GM12878 (cell line): ENCODE data around the gene ZNF585A. TPM values are rescaled to one million over a fixed set of nuclear protein-coding genes. Genes with fewer than 3 reads are reported as not detected.
"Not testable (repeated sequence)": the region's sequence is repeated elsewhere in the genome, so short reads cannot be mapped to it uniquely, and the experiment has no call there.

ENCODE experiments used
- ATAC-seq: fragments of 200-7000 bp; cut with Tn5 transposase; 3 replicates; pipeline ENCODE4 v1.9.1; 2020; ENCODE audit warnings: mild to moderate bottlenecking, moderate library complexity
- BruUV-seq: library from RNA; stranded (reverse); fragments of 400-500 nt; replicated peaks from 2 replicates; lab custom pipeline; 2021; lab: Mats Ljungman, UMichigan
- CTCF ChIA-PET: fragments of 300-600 bp; sonication (Branson Sonifier 250); formaldehyde crosslinking; extraction: SDS; loops from one replicate; lab custom pipeline; 2021; ENCODE audit warnings: inconsistent platforms; lab: Yijun Ruan, JAX
- POLR2A ChIA-PET: fragments of 350-600 bp; formaldehyde crosslinking; extraction: SDS; loops from one replicate; lab custom pipeline; 2021; ENCODE audit warnings: inconsistent platforms; lab: Charles Lee
- RAD21 ChIA-PET: fragments of 300-600 bp; sonication (Branson Sonifier 250); formaldehyde crosslinking; loops from one replicate; lab custom pipeline; 2023; ENCODE audit warnings: antibody characterized with exemption; ENCODE audit not compliant: unreplicated experiment; lab: Charles Lee
- SMC1A ChIA-PET: fragments of 300-600 bp; sonication (Branson Sonifier 250); formaldehyde crosslinking; loops from one replicate; lab custom pipeline; 2023; ENCODE audit not compliant: unreplicated experiment, uncharacterized antibody; lab: Charles Lee
- DNase-seq: peaks from one replicate; pipeline ENCODE4 v3.0.0-alpha.2; 2011; ENCODE audit warnings: low read depth, low spot score
- FAIRE-seq: peaks from 3 replicates; lab custom pipeline; 2011; peaks lifted over from hg19 to GRCh38; lab: Jason Lieb, UNC
- H2AFZ ChIP-seq: 2 replicates; pipeline ENCODE4 v1.6.0; 2011; ENCODE audit warnings: low read depth, low read length, control low read depth; ENCODE audit not compliant: control insufficient read depth
- H3K27ac ChIP-seq: 2 replicates; pipeline ENCODE4 v1.5.1; 2011; ENCODE audit warnings: control low read depth; ENCODE audit not compliant: control insufficient read depth, insufficient read depth
- H3K27me3 ChIP-seq, 2 experiments: replicated peaks in 1 of 2; 2 replicates each; pipeline versions ENCODE4 v1.6.0 to v1.6.1; 2011; ENCODE audit warnings: low read length in 1 of 2; ENCODE audit not compliant: control insufficient read depth in 2 of 2, insufficient read depth in 2 of 2
- H3K36me3 ChIP-seq, 2 experiments: 2 replicates each; pipeline ENCODE4 v1.5.1; 2011; ENCODE audit warnings: low read length in 1 of 2; ENCODE audit not compliant: control insufficient read depth in 2 of 2, insufficient read depth in 2 of 2
- H3K4me1 ChIP-seq: 2 replicates; pipeline ENCODE4 v1.6.1; 2011; ENCODE audit warnings: mild to moderate bottlenecking, low read length, moderate library complexity, mixed read lengths; ENCODE audit not compliant: control insufficient read depth, insufficient read depth
- H3K4me2 ChIP-seq: 2 replicates; pipeline ENCODE4 v1.6.0; 2011; ENCODE audit warnings: control low read depth; ENCODE audit not compliant: control insufficient read depth, insufficient read depth
- H3K4me3 ChIP-seq: fragments of 200-600 bp; sonication (generic); 2 replicates; pipeline ENCODE4 v1.5.1; 2016
- H3K79me2 ChIP-seq: 2 replicates; pipeline ENCODE4 v1.6.0; 2011; ENCODE audit warnings: low read length; ENCODE audit not compliant: control insufficient read depth, insufficient read depth
- H3K9ac ChIP-seq: 2 replicates; pipeline ENCODE4 v1.8.0; 2011; ENCODE audit warnings: low read length, control low read depth, mixed read lengths; ENCODE audit not compliant: control insufficient read depth, insufficient read depth
- H3K9me3 ChIP-seq: replicated peaks from 3 replicates; pipeline ENCODE4 v1.5.1; 2011; ENCODE audit warnings: mild to moderate bottlenecking, low read length; ENCODE audit not compliant: control insufficient read depth, insufficient read depth
- H4K20me1 ChIP-seq: 2 replicates; pipeline ENCODE4 v1.6.0; 2011; ENCODE audit not compliant: control insufficient read depth, insufficient read depth
- CTCF ChIP-seq, 3 experiments: IDR thresholded peaks in 2 of 3; conservative IDR thresholded peaks in 1 of 3; 2 replicates each; pipeline ENCODE4 v1.5.1; 2011; ENCODE audit warnings: low read depth in 3 of 3, low read length in 3 of 3, mild to moderate bottlenecking in 3 of 3, control low read depth in 2 of 3, moderate library complexity in 2 of 3, inconsistent platforms in 1 of 3, mixed read lengths in 1 of 3; ENCODE audit not compliant: control insufficient read depth in 2 of 3, insufficient read depth in 1 of 3; ENCODE audit errors: extremely low read depth in 1 of 3
- WGBS: methylation state at CpG from one replicate; pipeline ENCODE4 v1.1.6; 2016; ENCODE audit warnings: low lambda C conversion rate; ENCODE audit not compliant: insufficient replicate concordance, insufficient coverage; ENCODE audit errors: missing lambda C conversion rate; 5-methylcytosine and 5-hydroxymethylcytosine counted together
- in situ Hi-C: fragments of 300-500 bp; cut with MboI; formaldehyde crosslinking; loops from 9 replicates; pipeline ENCODE4 v1.14.3; 2018; ENCODE audit warnings: mixed read lengths
- intact Hi-C: fragments of 100-400 bp; cut with micrococcal nuclease; formaldehyde crosslinking; loops from one replicate; pipeline ENCODE4 v1.14.2; 2022; ENCODE audit not compliant: unreplicated experiment
- polyA plus RNA-seq, 11 experiments: library from polyadenylated mRNA; depleted of rRNA in 4 of 11; unstranded in 6 of 11; stranded (reverse) in 5 of 11; fragments of >200 nt; fragmentation: Nextera tagmentation in 4 of 11; fragmentation: Illumina TruSeq in 1 of 11; extraction: Ambion mirVana in 4 of 11; extraction: Trizol in 1 of 11; gene quantifications; 1 replicate in 1 of 11; 2 replicates in 10 of 11; pipeline versions ENCODE4 v1.2.1 to v1.2.3, GENCODE V29; 2011 to 2016; ENCODE audit warnings: inconsistent platforms in 2 of 11, missing spikeins in 2 of 11, low read depth in 1 of 11
- total RNA-seq, 4 experiments: library from RNA; depleted of rRNA in 3 of 4; stranded (reverse); fragments of >200 nt in 3 of 4; fragmentation: Illumina TruSeq in 1 of 4; extraction: Trizol in 1 of 4; gene quantifications; 2 replicates each; pipeline versions ENCODE4 v1.2.1 to v1.2.3, GENCODE V29; 2013 to 2021

Gene ZNF585A
- total and polyA plus RNA-seq, 10 of the 15 experiments (the other 5 are each of a cell fraction or from before 2014, with no cell fraction given): 6.9 to 38.7 (median 14.0) TPM

- peaks cover 18% of the 10 kb centered on the region; the same call in 2 of the 3 replicates for H3K9me3 ChIP-seq
- H3K4me3 ChIP-seq, intact Hi-C loops, H3K4me2 ChIP-seq, H3K36me3 ChIP-seq, BruUV-seq, DNase-seq, H3K79me2 ChIP-seq, H3K27me3 ChIP-seq, CTCF ChIA-PET, H2AFZ ChIP-seq, H3K27ac ChIP-seq: not testable (repeated sequence)
- 47% methylated on average over 7 of the region's 7 CpGs for WGBS
- peak in 1 of 3 experiments; percentile 11; a peak in 1 of 6 replicates for TF ChIP-seq CTCF (IDR thresholded peaks at IDR 0.05 in 2 of 3, conservative IDR thresholded peaks at IDR 0.05 in 1 of 3; ENCODE audit: control insufficient read depth in 2 of 3, extremely low read depth in 1 of 3, insufficient read depth in 1 of 3, low read depth in 3 of 3, low read length in 3 of 3)
- TF ChIP-seq, all 136 proteins: peak for 1; not testable (repeated sequence) for 135
- in situ Hi-C loops, FAIRE-seq, POLR2A ChIA-PET, H3K9ac ChIP-seq, SMC1A ChIA-PET, H4K20me1 ChIP-seq, ATAC-seq, H3K4me1 ChIP-seq, RAD21 ChIA-PET: not testable (repeated sequence)
Observed at GRCh38 chr19:37111753-37112152, 60.7 kb downstream of the ZNF585A start.

- intact Hi-C loops, H3K4me2 ChIP-seq, SMC1A ChIA-PET, H3K27me3 ChIP-seq, H2AFZ ChIP-seq, DNase-seq, in situ Hi-C loops, H4K20me1 ChIP-seq, H3K27ac ChIP-seq, FAIRE-seq, H3K79me2 ChIP-seq, BruUV-seq, H3K36me3 ChIP-seq, CTCF ChIA-PET, H3K4me1 ChIP-seq, H3K4me3 ChIP-seq, H3K9ac ChIP-seq, ATAC-seq, POLR2A ChIA-PET, RAD21 ChIA-PET: not testable (repeated sequence)
- H3K9me3 ChIP-seq: peaks cover 13% of the 10 kb centered on the region; the same call in 2 of the 3 replicates
- 100% methylated on average over 4 of the region's 5 CpGs for WGBS
Observed at GRCh38 chr19:37104135-37104534, 68.4 kb downstream of the ZNF585A start.
